ENCODE results near the gene CPXM1.
"Not testable (repeated sequence)": the region's sequence is repeated elsewhere in the genome, so short reads cannot be mapped to it uniquely, and the experiment has no call there.

The CPXM1 gene

DNA sequence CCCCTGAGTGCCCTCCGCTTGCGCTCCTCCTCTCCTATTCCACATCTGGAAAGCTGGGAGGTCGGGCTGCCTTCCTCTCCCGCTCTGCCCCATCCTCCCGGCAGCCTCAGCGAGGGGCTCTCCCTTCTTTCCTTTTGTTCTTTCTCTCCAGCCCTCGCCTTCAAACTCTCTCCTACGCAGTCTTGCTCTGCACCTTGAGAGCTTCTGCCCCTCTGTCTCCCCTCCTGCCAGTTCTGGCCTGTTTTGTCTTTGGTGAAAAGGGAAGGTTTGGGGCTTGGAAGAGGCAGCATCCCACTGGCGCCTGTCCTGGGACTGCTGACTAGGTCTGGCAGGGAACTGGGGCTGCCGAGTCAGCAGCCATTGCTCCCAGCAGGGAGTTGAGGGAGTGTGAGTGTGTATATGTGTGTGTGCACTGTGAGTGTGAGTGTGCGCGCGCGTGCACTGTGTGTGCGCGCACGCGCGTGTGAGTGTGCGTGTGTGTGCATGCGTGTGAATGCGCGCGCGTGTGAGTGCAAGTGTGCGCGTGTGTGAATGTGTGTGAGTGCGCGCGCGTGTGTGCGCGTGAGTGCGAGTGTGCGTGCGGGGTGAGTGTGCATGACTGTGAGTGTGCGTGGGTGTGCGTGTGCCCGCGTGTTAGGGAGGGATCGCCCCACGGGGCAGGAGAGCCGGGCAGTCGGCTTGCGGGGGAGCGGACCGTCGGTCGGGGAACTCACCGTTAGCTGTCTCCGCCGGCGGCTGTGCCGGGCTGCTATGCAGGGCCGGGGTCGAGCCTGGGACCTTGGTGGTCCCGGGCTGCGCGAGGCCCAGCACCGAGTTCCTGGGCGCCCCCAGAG is 523 bp downstream of the CPXM1 start:
- FAIRE-seq: no peak

DNA sequence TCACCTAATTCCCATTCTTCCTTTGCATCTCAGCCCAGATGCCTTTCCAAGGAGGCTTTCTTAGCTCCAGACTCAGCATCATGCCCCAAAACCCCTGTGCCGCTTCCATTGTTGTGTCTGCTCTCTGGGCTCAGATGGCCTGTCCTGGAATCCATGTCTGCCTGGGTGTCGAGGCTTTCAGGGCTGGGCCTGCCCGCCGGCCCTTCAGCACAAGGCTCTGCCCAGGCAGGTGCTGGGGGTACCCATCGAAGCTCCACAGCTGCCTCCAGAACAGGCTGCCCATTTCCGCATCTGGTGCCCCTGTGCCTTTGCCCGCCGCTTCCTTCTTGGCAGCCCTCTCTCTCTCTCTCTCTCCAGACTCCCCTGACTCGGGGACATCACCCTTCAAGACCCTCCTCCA is 1.2 kb downstream of the CPXM1 start:
- no peak for FAIRE-seq

DNA sequence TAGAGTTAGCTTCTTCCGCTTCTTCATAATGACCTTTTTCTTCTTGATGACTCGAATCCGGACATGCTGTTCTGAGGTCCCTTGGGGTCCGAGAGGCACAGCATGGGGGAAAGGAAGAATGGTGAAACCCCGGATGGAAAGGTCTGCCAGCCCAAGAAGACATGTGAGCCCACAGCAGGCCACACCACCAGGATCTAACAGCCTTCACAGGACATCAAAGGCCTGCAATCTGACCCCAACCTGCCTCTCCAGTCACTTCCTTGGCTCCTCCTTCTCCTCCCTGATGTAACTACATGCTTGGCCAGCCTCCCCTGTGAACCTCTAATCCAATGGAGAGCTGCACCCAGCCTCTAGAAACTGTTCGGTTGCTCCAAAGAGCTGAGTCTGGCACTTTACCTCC is 1.6 kb downstream of the CPXM1 start:
- no peak for FAIRE-seq

DNA sequence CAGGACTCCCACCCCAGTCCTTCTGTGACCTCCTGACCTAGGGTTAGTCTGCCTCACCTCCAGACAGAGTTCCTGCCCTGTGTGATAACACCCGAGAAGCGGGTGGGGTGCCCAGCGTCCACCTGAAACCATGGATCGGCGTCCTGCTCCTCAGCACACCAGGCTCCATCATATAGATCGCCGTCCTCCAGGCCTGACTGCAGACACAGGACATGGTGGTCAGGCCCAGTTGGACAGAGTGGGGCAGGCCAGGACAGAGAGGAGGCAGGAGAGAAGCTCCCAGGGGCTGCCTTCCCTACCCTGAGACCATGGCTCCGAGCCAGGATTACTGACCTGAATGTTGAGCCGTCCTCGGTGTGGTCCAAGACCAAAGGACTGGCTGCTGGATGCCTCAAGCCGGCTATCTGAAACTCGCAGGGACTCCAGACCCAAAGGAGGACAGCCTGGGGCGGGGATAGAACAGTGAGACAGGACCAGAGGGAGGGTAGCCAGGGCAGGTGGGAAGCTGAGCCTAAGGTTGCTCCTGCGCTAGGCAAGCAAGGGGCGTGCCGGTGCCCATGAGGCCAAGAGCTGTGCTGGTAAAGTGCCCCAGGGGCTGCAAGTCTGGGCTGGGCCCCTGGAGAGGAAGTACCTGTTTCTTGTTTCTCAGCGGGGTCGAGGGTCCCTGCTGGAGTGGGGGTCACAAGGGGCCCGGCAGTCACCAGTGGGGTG is 2.2 kb downstream of the CPXM1 start:
- FAIRE-seq: no peak

DNA sequence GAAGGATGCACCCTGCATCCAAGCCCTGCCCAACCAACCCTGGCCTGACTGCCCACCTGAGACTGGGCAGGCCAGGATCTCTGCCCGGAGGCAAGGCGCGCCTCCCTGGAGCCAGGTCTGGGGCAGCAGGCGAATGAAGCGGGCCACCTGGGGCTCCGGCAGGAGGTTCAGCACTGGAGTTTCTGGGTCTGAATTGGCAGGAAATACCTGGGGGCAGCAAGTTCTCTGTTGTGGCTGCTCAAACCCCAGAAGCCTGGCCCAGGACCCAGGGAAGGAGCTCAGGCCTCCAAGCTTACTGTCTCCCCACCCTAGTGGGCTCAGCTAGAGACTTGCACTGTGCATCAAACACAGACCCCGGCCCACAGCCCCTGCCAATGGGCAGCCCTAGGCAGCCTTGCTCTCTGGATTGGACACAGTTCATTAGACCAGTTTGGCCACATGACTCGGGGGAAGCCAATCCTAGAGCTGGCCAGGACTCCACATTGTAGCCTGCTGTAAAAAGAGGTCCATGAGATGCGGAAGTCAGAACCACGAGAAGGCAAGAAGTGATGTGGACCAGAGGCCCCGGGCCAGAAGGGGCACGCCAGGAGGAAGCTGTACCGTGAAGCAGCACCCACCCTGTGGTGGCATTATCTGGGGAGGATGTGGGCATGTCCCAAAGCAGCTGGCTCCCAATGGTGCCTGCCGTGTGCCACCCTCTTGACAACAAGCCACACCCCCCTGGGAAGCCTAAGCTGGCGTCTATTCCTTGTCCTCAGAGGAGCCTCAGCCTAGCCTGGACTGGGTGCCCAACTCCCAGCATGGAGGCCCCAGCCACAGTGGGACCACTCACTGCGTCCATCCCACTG is 3.1 kb downstream of the CPXM1 start:
- no peak for FAIRE-seq

DNA sequence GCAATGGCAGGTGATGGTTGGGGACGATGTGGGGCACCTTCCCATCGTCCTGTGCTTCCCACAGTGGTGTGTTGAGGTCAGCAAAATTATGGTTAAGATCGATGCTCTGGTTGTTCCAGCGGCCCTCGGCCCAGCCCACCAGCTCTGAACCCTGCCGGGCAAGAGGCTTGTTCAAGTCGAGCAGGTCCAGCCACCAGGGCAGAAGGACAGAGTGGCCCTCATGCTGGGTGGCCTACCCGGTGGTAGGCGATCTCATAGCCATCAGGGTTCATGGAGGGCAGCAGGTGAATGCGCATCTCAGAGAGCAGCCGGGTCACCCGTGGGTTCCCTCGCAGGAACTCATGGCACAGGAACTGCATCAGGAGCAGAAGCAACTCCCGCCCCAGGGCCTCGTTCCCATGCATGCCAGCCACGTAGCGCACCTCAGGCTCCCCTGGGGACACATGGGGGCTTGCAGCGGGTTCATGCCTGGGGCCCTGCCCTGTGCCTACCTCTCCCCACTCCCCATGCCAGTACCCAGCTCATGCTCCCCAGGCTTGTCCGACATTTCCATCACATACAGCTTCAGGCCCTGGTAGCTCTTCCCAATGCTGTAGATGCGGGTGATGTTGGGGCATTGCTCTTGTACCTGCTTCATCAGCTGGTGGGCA is 4.3 kb downstream of the CPXM1 start:
- no peak for FAIRE-seq

DNA sequence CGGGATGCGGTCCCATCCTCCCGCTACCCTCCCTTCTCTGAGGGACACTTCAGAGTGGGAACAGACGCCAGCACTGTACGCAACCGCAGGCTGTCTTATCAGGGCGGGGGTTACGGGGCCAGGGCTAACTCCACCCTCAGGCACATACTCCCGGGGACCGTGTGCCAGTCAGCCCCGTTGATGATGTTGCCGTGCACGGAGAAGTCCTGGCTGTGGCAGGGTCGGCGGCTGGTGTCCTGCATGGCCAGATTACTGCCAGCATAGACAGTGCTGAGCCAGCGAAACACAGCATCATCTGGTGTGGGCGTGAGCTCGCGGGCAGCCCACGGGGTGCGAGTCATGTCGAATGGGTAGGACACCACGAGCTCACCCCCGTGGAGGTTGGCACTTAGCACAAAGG is 5.0 kb downstream of the CPXM1 start:
- no peak for FAIRE-seq

DNA sequence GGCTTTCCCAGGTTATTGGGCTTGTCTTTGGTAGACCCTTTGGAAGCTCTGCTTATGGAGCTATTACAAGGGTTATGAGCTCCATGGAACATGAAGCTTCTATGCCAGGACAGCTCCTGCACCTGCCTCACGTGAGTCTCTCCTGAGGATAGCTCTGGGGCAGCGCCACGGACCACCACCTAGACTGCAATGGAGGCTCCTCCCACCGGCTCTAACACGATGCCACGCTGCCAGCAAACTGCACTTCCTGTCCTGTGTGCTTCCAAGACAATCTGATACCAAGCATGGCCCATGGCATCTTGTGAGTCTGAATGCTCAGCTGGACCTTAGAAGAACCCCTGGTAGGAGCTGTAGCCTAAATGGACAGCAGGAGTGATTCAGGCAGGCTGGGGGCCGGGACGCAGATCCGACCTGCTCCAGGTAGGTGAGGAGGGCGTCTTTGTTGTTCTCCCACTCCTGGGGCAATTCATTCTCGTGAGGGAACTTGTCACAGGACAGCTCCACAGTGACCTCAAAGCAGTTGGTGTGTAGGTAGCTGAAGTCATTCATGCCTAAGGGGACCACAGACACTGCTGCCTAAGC is 5.5 kb downstream of the CPXM1 start:
- FAIRE-seq: no peak

DNA sequence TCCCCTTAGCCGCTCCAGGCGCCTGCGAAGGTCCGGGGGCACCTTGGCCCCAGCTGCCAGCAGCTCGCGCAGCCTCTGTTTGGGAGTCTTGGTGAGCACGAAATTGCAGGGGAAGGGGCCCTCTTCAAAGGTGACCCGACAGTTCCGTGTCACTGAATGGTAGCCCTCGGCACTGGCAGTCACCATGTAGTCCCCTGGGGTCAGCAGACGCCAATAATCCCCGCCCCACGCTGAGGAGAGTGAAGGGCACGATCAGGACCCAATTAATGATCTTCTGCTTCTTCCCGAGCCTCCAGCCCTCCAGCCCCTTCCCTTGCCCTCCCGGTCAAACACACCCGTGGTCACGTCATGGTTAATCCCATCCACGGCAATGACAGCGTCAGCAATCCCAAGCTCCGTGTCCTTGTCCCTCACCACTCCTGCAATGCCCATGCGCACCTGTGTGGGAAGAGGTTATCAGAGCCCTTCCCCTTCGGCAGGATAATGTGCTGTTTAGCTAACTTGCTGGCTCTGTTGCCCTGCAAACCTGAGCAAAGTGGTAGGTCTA is 6.2 kb downstream of the CPXM1 start:
- no peak for FAIRE-seq

DNA sequence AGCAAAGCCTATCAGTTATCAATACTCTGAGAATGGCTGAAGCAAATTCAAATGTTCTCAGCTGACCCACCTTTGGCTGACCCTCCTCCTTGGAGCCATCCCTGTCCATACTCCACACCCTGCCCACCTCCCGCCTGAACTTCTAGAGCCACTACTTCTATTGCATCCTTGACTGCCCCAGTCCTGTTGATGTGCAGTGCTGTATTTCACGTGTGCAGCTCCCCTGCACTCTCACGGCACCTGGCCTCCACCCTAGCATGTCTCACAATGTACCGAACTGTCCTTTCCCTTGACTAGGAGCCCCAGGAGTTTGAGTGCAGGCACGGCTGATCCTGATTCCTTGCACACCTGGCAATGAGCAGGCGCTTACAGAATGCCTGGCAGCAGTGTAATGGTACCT is 7.0 kb downstream of the CPXM1 start:
- FAIRE-seq: no peak

DNA sequence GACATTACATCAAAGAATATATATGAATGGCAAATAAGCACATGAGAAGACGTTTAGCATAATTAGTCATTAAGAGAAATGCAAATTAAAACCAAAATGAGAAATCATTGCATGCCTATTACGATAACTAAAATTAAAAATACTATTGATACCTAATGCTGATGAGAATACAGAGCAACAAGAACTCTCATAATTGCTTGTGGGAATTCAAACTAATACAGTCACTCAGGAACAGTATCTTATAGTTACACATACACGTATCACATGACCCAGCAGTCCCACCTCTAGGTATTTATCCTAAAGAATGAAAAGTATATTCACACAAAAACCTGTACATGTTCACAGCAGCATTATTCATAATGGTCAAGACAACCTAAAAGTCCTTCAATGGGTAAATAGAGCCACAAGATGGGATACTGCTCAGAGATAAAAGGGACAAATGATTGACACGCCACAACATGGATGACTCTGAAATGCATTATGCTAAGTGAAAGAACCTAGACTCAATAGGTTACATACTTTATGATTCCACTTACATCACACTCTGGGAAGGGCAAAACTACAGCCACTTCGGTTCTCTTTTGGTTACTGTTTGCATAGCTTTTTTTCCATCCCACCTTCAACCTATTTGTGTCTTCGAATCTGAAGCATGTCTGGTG is 16.4 kb downstream of the CPXM1 start:
- FAIRE-seq: no peak

DNA sequence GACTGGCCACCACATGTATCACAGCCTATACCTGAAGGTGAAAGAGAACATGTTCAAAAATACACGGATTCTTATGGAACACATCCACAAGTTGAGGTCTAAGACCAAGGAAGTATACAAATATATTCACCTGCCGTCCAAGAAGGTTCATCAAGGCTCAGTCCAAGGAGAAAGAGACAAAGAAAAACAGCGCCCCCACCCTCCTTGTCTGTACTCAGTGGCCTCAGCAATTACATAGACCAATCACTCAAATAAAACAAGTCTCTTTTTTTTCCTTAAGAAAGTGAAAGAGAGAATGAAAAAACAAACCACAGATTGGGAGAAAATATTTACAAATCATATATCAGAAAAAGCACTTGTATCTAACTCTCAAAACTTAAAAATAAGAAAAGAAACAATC is 19.5 kb downstream of the CPXM1 start:
- FAIRE-seq: no peak

DNA sequence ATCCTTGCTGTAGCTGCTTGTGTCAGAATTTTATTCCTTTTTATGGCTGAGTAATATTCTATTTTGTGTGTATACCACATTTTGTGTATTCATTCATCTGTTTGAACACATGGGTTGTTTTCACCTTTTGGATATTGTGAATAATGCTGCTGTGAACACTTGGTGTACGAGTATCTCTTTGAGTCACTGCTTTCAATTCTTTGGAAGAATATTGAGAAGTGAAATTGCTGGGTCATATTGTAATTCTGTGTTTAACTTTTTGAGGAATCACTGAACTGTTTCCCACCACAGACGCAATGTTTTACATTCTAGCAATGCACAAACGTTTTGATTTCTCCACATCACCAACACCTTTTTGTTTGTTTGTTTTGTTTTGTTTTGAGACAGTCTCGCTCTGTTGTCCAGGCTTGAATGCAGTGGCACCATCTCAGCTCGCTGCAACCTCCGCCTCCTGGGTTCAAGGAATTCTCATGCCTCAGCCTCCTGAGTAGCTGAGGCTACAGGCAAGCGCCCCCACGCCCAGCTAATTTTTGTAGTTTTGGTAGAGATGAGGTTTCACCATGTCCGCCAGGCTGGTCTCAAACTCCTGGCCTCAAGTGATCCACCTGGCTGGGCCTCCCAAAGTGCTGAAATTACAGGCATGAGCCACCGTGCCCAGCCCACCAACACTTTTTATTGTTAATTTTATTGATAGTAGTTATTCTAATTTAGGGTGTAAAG is 21.7 kb downstream of the CPXM1 start:
- no peak for FAIRE-seq

DNA sequence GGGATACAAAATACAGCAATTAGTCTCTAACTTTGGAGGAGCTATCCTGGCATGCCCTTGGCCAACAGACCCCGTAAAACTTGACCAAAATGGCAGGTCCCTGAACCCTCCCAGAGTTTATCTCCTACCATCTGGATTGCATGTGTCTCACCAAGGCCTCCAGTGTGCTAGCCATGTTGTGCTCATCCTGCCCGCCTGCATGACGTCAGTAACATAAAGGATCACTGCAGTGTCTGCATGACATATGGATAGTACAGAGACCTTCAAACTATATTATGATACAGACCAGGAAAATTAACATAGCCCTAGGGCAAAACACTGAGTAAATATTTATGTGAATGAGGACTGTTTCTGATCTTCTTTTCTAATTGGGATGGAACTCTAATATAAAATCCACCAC is 25.3 kb downstream of the CPXM1 start:
- FAIRE-seq: no peak

DNA sequence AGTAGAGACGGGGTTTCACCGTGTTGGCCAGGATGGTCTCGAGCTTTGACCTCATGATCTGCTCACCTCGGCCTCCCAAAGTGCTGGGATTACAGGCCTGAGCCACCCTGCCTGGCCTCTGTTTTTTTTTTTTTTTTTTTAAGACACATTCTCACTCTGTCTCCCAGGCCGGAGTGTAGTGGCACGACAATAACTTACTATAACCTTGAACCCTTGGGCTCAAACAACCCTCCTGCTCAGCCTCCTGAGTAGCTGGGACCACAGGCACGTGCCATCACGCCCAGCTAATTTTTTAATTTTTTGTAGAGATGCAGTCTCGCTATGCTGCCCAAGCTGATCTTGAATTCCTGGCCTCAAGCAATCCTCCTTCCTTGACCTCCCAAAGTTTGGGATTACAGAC is 26.6 kb downstream of the CPXM1 start:
- no peak for FAIRE-seq

DNA sequence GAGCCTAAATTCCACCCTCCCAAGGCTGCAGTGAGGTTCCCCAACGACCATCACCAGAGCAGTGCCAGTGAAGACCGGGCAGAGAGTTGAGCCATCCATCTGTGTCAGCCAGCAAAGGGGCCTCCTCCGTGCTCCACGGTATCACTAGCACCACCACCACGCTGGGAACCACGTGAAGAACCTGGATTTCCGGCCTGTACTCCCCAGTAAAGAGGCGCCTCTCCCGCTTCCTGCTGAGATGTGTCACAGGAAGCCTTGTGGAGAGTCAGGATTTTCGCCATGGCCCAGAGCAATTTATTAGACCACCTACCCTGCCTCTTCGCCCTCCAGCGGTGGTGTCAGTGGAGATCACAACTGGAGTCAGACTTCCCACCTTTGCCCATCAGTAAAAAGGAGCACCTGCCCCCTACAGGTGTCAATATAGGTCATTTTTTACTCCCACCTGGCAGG is 28.8 kb downstream of the CPXM1 start:
- no peak for FAIRE-seq

DNA sequence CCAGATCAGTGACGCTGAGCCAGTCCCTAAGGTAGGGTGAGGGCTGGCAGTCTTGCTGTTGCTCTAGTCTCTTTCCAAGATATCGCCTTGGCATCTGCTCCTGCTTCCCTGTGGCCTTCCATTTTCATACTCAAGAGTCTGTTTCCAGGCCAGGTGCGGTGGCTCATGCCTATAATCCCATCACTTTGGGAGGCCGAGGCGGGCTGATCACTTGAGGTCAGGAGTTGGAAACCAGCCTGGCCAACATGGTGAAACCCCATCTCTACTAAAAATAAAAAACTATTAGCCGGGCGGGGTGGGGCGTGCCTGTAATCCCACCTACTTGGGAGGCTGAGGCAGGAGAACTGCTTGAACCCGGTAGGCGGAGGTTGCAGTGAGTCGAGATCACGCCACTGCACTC is 30.3 kb downstream of the CPXM1 start:
- FAIRE-seq: not testable (repeated sequence)

DNA sequence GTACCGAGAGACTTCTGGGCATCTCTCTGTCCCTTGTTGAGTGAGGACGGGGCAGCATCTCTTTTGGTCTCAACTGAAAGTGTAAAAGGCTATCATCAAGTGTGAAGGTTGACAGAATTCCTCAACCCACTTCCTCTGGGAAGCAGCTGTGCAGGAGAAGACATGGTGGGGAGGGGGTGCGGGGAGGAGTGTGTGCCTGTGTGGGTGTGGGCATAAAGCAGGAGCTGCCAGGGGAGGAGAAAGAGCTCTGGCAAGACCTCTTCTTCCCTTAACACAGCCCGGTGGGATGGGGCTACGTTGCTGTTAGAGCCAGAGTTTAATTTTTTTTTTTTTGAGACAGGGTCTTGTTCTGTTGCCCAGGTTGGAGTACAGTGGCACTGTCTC is 31.8 kb downstream of the CPXM1 start:
- FAIRE-seq: no peak

DNA sequence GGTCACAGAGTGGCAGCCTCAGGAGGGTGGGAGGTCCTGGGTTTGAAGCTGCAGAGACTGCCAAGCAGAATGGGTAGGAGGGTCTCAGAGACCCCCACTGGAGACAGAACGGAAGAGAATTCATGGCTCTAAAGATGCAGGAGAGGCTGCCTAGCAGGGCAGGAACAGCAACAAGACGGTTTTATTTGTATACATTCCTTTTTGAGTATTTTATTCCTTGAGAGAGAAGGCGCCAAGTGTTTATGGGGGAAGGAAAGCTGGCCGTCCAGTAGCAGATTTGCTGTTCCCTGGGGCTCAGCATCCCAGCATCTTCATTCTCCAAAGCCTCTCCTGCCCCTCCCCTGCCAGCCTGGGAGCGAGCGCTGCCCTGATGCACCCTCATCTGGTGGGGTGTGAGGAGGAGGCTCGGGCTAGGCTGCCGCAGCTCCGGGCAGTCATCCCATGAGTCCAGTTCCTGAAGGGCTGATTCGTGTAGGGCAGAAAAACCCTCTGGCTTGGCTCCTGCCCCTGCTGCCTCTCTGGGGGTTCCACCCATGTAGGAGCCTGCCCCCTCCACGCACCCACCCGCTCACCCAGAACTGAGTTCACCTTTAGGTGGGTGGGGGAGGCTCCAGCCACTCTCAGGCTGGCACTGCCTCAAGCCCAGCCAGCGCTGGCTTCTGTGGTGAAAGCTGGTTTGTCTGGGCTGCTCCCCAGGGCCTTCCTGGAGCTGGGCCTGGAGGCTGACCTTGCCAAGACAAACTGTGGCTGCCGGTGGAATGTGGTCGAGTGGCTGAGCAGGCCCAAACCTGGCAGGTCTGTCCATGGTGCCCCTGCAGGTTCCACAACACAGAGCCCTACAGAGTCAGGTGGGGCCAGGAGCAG is 32.4 kb downstream of the CPXM1 start:
- FAIRE-seq: no peak

DNA sequence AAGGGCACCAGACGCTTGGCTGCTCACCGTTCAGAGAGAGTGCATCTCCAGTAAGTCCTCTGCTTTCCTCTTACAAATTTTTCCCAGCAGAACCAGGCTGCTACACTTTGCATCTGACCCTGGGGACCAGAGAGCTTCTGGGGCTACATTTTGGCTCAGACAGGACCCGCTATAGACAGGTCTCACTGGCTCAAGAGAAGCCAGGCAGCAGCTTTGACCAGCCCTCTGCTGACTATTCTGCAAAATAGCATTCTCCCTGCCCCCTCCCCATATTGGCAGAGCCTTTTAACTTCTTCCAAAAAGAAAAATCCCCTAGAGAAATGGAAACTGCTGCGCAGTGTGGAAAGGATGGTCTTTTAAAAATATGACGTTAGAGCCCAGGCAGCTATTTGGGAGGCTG is 37.2 kb downstream of the CPXM1 start:
- FAIRE-seq: no peak
